Neural progenitor cell (in vitro differentiated cells): ENCODE data around the gene MARVELD1.

Source experiments
- CTCF ChIP-seq: fragments of 200-600 bp; sonication (generic); IDR thresholded peaks from 2 replicates; pipeline ENCODE4 v1.5.1; 2017; ENCODE audit warnings: antibody characterized with exemption, mild to moderate bottlenecking
- EZH2phosphoT487 ChIP-seq: fragments of 200-600 bp; sonication (generic); IDR thresholded peaks from 2 replicates; pipeline ENCODE4 v1.6.1; 2017; ENCODE audit warnings: antibody characterized with exemption

GRCh38 chr10:97683556-97684367 is 29.8 kb upstream of the MARVELD1 start:
- no peak for TF ChIP-seq EZH2phosphoT487
- no peak for TF ChIP-seq CTCF
